ENCODE data around the gene GPR85.

DNA sequence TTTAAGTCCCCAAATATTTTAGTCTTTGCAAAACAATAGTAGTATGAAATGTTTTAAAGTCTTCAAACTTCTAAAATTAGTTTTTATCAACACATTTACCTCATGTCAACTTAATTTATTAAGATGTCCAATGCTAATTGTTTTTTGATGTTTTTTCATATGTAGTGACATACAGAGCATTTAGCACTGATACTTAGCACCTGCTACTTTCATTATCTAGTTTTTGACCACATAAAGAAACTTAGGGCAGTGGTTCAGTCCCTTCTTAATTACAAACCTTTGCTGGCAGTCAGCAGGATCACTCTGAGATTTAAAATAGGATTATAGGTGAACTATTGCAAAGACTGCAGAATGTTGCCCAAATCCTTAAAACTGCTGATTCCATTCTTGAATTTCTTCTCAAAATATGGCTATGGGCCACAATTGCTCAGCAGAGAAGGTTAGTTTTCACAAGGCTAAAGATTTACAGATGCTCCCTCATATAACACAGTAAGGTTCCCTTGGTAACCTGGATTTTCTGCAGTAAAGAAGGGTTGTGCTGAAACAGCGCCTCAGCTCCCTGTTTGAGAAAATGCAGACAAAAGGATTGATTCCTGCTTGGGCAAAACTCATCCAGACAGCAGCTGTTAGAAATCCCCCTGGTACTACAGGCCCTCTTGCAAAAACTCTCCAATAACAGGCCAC, 3.4 kb downstream of the GPR85 start:
- no peak for TF ChIP-seq EZH2phosphoT487 (IDR thresholded peaks at IDR 0.05; ENCODE audit: borderline replicate concordance, low read depth, low read length)
- TF ChIP-seq, protein P1, sequence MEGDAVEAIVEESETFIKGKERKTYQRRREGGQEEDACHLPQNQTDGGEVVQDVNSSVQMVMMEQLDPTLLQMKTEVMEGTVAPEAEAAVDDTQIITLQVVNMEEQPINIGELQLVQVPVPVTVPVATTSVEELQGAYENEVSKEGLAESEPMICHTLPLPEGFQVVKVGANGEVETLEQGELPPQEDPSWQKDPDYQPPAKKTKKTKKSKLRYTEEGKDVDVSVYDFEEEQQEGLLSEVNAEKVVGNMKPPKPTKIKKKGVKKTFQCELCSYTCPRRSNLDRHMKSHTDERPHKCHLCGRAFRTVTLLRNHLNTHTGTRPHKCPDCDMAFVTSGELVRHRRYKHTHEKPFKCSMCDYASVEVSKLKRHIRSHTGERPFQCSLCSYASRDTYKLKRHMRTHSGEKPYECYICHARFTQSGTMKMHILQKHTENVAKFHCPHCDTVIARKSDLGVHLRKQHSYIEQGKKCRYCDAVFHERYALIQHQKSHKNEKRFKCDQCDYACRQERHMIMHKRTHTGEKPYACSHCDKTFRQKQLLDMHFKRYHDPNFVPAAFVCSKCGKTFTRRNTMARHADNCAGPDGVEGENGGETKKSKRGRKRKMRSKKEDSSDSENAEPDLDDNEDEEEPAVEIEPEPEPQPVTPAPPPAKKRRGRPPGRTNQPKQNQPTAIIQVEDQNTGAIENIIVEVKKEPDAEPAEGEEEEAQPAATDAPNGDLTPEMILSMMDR (conservative IDR thresholded peaks at IDR 0.05; ENCODE audit: low read length): no peak
